ENCODE data around the gene RASGRP4.

DNA sequence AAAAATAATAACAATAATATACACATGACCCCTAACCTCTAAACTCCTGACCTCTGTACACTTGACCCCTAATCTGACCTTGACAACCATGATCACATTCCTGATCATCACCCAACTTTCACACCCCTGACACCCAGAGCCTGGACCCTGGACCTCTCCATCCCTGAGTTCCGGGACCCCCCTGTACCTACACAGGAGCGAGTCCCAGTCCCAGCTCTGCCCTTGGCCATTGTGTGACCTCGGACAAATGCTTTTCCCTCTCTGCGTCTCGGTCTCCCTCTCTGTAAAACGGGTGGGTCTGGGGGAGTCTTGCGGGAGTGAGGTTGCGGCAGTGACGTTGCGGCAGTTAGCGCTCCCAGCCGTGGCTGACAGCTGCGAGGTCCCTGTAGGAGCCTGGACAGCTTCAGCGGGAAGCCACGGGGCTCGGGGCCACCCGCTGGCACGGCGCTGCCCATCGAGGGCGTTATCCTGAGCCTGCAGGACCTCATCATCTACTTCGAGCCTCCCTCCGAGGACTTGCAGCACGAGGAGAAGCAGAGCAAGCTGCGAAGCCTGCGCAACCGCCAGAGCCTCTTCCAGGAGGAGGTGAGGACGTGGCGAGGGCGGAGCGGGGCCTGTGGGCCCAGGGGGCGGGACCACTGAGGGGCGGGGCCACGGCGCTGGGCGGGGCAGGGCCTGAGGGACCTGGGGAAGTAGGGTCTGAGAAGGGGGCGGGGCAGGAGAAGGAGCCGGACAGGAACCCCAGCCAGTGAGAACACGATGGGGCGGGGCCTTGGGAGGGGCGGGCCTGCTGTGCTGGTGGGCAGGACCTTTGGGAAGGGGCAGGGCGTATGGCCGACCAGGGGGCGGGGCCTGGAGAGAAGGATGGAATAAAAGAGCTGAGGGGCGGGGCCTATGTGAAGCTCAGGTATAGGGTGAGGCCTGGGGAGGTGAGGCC lies 26.7 kb upstream of the RASGRP4 start:
- TF ChIP-seq, protein P1, sequence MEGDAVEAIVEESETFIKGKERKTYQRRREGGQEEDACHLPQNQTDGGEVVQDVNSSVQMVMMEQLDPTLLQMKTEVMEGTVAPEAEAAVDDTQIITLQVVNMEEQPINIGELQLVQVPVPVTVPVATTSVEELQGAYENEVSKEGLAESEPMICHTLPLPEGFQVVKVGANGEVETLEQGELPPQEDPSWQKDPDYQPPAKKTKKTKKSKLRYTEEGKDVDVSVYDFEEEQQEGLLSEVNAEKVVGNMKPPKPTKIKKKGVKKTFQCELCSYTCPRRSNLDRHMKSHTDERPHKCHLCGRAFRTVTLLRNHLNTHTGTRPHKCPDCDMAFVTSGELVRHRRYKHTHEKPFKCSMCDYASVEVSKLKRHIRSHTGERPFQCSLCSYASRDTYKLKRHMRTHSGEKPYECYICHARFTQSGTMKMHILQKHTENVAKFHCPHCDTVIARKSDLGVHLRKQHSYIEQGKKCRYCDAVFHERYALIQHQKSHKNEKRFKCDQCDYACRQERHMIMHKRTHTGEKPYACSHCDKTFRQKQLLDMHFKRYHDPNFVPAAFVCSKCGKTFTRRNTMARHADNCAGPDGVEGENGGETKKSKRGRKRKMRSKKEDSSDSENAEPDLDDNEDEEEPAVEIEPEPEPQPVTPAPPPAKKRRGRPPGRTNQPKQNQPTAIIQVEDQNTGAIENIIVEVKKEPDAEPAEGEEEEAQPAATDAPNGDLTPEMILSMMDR (conservative IDR thresholded peaks at IDR 0.05; ENCODE audit: low read length): no peak
- no peak for TF ChIP-seq EZH2phosphoT487 (IDR thresholded peaks at IDR 0.05; ENCODE audit: borderline replicate concordance)
